HG02763 (cell line): Measurements from ENCODE around the gene CEACAM21.

Experiments used
- ATAC-seq: cut with Tn5 transposase; IDR thresholded peaks from one replicate; pipeline ENCODE4 v1.9.1; 2021; ENCODE audit warnings: mild to moderate bottlenecking, moderate library complexity; ENCODE audit not compliant: unreplicated experiment

CEACAM21 gene

GRCh38 chr19:41584260-41584810 is 8.4 kb downstream of the CEACAM21 start:
- no peak for ATAC-seq

GRCh38 chr19:41584931-41585330 is 9.0 kb downstream of the CEACAM21 start:
- no peak for ATAC-seq

DNA sequence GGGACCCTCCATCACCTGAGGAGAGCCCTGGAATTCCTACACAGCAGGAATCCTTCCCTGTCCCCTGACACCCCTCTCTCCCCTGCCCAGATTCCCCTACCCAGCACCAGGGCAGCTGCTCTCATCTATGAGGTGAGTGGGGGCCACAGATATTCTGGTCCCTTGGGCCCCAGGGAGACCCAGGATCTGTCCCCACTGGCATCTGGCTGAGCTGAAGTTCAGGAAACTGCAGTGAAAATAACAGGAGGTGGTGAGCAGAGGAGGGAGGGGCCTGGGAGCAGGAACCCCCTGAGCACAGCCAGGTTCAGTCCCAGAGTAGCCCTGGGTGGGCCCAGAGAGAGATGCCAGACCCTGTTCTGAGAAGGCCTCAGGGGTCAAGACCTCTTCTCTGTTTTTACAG is 10.1 kb downstream of the CEACAM21 start:
- no peak for ATAC-seq

GRCh38 chr19:41587101-41587837 is 11.3 kb downstream of the CEACAM21 start:
- no peak for ATAC-seq

DNA sequence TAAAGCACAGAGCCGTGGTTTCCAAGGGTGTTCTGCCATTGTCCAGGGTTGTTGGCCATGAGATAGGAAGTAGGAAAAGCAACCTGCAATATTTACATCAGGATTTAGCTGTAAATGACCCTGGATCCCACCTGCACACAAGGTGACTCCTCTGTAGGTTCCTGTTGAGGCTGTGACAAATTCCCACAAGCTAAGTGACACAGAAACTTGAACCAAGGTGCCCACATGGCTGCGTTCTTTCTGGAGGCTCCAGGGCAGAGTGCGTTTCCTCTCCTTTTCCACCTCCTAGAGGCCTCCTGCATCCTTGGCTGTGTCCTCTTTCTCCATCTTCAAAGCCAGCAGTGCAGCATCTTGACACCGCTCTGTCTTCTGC is 11.9 kb downstream of the CEACAM21 start:
- no peak for ATAC-seq

DNA sequence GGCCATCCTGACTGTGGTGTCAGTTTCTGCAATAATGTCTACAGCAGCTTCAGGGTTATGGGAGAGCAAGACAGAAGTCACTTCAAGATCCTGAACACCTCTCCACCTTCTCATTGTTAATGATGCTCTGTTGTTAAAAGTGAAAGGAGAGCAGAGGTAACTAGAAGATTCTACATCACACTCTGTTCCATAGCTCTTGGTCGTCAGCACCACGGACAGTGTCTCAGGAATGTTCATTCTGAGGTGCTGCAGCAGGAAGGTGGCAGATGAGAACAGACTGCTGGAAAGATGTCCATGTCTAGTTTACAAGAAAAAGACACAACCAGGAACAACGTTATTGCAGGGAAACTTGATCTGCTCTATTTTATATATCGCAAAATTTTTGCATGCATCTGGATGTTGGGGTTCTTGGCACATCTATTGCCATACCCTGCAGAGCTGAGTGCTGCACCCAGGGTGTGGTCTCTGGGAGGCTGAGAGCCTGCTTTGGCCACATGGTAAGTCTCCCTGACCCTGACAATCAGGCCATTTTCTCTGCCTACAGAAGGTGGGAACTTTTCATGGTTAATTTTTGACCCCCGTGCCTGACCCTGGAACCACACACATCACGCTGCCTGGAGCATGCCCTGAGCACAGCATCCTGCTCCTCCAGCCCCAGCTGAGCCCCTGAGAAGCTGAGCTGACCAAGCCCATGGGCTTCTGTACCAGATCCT is 12.7 kb downstream of the CEACAM21 start:
- no peak for ATAC-seq

DNA sequence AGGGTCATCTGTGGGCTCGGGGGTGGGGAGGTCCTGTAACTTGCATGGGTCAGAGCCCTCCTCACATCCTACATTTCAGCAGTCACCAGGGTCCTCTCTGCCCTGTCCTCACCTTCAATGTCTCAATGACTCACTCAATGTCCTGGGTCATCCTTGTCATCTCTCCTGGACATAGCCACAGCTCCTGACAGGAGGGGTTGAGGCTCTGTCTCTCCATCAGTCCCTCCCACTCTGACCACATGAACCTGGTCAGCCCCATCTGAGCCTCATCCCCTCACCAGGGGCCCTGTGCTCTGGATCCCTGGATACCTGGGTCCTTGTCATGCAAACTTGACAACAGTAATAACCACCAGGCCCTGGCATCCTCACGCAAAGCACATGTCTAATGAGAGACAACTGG is 13.4 kb downstream of the CEACAM21 start:
- no peak for ATAC-seq

- ATAC-seq: no peak
Observed at GRCh38 chr19:41590936-41591335, 15.0 kb downstream of the CEACAM21 start.

DNA sequence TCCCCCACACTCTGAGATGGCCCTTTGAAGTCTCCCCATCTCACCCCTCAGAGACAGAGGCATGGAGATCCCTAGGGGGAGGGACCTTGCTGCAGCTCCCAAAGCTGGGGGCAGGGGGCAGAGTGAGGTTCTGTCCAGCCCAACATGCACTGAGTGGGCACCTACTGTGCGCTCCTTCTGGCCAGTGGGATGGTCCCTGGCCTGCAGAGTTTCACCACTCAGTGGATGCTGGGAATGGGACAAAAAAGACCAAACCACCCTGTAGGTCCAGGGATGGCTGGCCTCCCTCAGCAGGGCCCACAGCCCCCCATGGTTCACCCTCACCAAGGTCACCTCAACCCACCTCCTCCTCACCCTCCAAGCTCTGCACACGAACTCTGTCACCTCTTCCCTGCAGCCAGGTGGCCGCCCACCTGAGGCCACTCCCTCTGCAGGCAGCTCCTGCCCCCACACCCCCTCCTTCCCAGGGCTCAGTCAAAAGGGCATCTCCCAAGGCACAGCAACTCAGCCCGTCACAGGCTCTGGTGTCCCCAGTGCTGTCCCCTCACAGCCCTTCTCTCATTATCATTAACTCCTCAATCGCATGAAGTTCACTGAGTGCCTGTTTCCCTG is 16.1 kb downstream of the CEACAM21 start:
- no peak for ATAC-seq

- no peak for ATAC-seq
Observed at GRCh38 chr19:41595258-41595889, 19.4 kb downstream of the CEACAM21 start.

DNA sequence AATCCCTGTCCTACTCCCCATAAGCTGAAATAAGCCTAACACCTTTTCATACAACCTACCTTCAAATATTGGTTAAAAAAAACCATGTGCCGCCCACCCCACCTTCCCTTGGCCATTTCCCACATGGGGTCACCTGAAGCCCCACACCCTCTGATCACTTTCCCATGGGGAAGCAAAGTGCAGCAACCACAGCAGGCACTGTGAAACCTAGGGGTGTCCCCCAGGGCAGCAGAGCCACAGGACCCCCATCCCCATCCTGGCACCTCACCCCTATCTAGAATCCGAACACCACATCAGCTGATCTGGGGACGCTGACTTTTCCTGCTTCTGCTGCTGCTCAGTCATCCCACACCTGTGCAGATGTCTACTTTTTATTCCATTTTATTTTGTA is 19.9 kb downstream of the CEACAM21 start:
- no peak for ATAC-seq

GRCh38 chr19:41597600-41598041 is 21.7 kb downstream of the CEACAM21 start:
- no peak for ATAC-seq

GRCh38 chr19:41599175-41599966 is 23.4 kb downstream of the CEACAM21 start:
- no peak for ATAC-seq

DNA sequence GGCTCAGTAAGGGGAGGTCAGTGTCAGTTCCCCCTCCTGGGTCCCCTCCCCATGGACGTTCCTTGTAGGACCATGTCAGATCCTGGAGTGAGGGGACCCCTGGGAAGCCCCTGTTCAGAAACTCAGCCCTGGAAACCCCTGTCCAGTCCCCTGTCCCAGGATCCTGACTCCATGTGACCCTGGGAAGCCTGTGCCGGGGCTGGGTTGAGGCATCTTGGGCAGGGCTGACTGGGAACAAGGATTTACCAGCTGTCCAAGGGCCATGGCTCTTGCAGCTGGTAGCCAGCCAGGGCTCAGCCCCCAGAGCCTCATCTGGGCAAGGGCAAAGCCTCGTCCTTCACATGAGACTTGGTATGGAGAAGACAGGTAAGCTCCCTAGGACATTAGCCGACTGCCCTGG is 25.8 kb downstream of the CEACAM21 start:
- ATAC-seq: no peak

DNA sequence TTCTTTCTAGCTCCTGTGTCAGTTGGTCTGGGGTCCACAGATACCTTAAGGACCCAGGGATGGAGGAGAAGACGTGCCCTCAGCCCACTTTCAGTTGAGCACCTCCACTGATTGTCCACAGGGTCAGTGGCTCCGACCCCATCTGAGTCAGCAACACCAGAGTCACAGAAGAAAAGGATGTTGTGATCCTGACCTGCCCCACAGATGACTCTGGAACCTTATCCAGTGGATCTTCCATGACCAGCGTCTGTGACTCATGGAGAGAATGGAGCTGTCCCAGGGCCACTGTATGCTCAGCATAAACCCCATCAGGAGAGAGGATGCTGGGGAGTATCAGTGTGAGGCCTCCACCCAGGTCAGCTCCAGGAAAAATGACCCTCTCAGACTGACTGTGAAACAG is 28.9 kb downstream of the CEACAM21 start:
- no peak for ATAC-seq

DNA sequence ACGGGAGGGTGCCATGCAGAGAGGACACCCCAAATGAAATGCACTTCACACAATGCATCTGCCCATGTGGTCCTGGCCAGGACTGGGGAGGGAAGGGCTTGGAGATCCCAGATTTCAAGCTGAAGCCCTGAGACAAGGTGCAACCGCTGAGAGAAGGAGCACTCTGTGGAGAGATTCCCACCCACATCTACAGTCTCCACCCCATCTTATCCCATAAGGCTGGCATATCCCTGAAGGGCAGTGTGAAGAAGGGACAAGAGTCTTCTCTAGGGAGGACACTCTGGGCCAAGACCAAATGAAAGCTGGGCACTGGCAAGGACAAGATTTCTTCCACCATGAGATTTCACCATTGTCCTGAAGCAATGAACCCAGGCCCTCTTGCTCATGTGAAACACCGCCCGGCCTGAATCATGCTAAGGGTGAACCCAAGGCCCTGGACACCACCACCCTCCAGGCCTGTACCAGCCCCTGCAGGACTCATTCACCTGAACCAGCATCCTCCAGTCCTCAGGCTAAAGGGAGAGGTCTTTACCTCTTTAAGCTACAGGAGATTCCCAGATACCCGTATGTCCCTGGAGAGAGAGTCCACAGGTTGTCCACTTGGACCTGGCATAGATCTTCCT is 30.4 kb downstream of the CEACAM21 start:
- no peak for ATAC-seq

DNA sequence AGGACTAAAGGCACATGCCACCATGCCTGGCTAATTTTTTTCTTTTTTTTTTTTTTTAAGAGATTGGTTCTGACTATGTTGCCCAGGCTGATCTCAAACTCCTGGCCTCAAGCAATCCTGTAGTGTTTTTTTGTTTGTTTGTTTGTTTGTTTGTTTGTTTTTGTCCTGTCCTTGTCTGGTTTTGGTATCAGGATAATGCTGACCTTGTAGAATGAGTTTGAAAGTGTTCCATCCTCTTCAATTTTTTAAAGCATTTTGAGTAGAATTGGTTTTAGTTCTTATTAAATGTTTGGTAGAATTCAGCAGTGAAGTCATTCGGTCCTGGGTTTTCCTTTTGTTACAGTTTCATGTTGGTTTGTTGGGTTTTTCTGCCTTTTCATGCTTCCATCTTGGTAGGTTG is 31.7 kb downstream of the CEACAM21 start:
- ATAC-seq: no peak

GRCh38 chr19:41610789-41611188 is 34.8 kb downstream of the CEACAM21 start:
- no peak for ATAC-seq

DNA sequence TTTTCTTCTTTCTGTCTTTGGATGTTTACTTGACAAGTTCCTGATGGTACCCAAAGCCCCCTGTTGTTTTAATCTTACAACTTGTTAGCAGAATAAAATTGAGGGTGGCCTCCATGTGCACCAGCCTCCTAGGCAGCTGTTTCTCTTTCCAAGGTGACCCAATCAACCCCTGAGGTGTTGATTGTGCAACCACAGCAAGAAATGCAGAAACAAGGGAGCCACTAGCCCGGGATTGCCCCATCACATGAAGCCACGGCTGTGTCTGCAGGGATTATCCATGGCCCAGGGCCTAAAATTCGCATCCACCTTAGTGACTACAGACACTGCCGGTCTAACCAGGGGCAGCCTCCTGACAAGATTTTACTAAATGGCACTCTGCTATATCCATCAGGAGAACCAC is 36.5 kb downstream of the CEACAM21 start:
- ATAC-seq: no peak

- no peak for ATAC-seq
Observed at GRCh38 chr19:41615207-41615606, 39.2 kb downstream of the CEACAM21 start.
